ENCODE measurements around the gene MPZL2. TPM values are rescaled to one million over a fixed set of nuclear protein-coding genes. Genes with fewer than 3 reads are reported as not detected.
A peak's percentile ranks its signal among the peaks of the same experiment; 100 is the strongest.

The MPZL2 gene
- total and polyA plus RNA-seq, 2 of the 13 experiments (the other 11 are each of a cell fraction or from before 2014, with no cell fraction given), result 27.9 to 53.7 TPM

GRCh38 chr11:118212131-118212725 is 51.9 kb downstream of the MPZL2 start (continued):
- TF ChIP-seq LCORL (IDR thresholded peaks at IDR 0.05), result no peak
- peak; percentile 94 for TF ChIP-seq LCORL (CRISPR knock-in tag; IDR thresholded peaks at IDR 0.05)
- TF ChIP-seq ZNF230 (CRISPR knock-in tag; IDR thresholded peaks at IDR 0.05), result peak; percentile 74; the same call in 1 of the 2 replicates
- no peak for TF ChIP-seq ZNF207 (IDR thresholded peaks at IDR 0.05; ENCODE audit: borderline replicate concordance)
- TF ChIP-seq WIZ (CRISPR knock-in tag; IDR thresholded peaks at IDR 0.05), result no peak
- no peak for TF ChIP-seq SIN3B (IDR thresholded peaks at IDR 0.05; ENCODE audit: low read length)
- TF ChIP-seq RFXAP (CRISPR knock-in tag; IDR thresholded peaks at IDR 0.05; ENCODE audit: borderline replicate concordance), result peak; percentile 92
- no peak for TF ChIP-seq ZBTB2 (CRISPR knock-in tag; IDR thresholded peaks at IDR 0.05; ENCODE audit: low read depth)
- peak; percentile 60 for TF ChIP-seq ZFY (CRISPR knock-in tag; IDR thresholded peaks at IDR 0.05)
- peak; percentile 72; the same call in 1 of the 2 replicates for TF ChIP-seq ZBTB3 (CRISPR knock-in tag; IDR thresholded peaks at IDR 0.05; ENCODE audit: borderline replicate concordance, low read depth)
- TF ChIP-seq POGK (CRISPR knock-in tag; conservative IDR thresholded peaks at IDR 0.05), result peak; percentile 88
- TF ChIP-seq ZNF232 (CRISPR knock-in tag; IDR thresholded peaks at IDR 0.05; ENCODE audit: borderline replicate concordance), result peak; percentile 53; the same call in 1 of the 2 replicates
- peak; percentile 64 for TF ChIP-seq ZNF143 (CRISPR knock-in tag; IDR thresholded peaks at IDR 0.05)
- TF ChIP-seq FOSL1 (CRISPR knock-in tag; IDR thresholded peaks at IDR 0.05; ENCODE audit: borderline replicate concordance), result peak; percentile 74; the same call in 1 of the 2 replicates
- TF ChIP-seq REPIN1 (CRISPR knock-in tag; IDR thresholded peaks at IDR 0.05; ENCODE audit: borderline replicate concordance, low read depth), result peak; percentile 83; the same call in 1 of the 2 replicates
- peak; percentile 85 for TF ChIP-seq ATF3 (CRISPR knock-in tag; IDR thresholded peaks at IDR 0.05)
- TF ChIP-seq YY1 (IDR thresholded peaks at IDR 0.05; ENCODE audit: insufficient read depth, insufficient replicate concordance, low read depth, low read length), result peak; percentile 19
- TF ChIP-seq AGO2 (optimal IDR thresholded peaks at IDR 0.05; ENCODE audit: low read depth, low read length), result no peak
- 0 out of 4 replicates have a peak, but pooled peaks of 1 of the 2 experiments have one; percentile 20 for TF ChIP-seq MAFK (conservative IDR thresholded peaks at IDR 0.05 in 1 of 2, IDR thresholded peaks at IDR 0.05 in 1 of 2; ENCODE audit: low read length in 2 of 2)
- no peak for TF ChIP-seq ZNF282 (IDR thresholded peaks at IDR 0.05; ENCODE audit: partially characterized antibody)
- TF ChIP-seq TBX3 (IDR thresholded peaks at IDR 0.05; ENCODE audit: borderline replicate concordance), result peak; percentile 88
